ENCODE data around the gene TEKT2.

Gene TEKT2

GRCh38 chr1:36106269-36106668, 22.4 kb downstream of the TEKT2 start:
- no peak overlapping the region for H3K4me3 ChIP-seq (ENCODE audit: low read length)
- no peak for DNase-seq (ENCODE audit: low read depth)
- TF ChIP-seq CTCF (conservative IDR thresholded peaks at IDR 0.05; ENCODE audit: low read depth, low read length): no peak

GRCh38 chr1:36107394-36107793, 23.5 kb downstream of the TEKT2 start:
- no peak for DNase-seq (ENCODE audit: low read depth)
- TF ChIP-seq CTCF (conservative IDR thresholded peaks at IDR 0.05; ENCODE audit: low read depth, low read length): no peak
- H3K4me3 ChIP-seq (ENCODE audit: low read length): no peak overlapping the region

GRCh38 chr1:36108314-36108713, 24.4 kb downstream of the TEKT2 start:
- no peak overlapping the region for H3K4me3 ChIP-seq (ENCODE audit: low read length)
- no peak for DNase-seq (ENCODE audit: low read depth)
- TF ChIP-seq CTCF (conservative IDR thresholded peaks at IDR 0.05; ENCODE audit: low read depth, low read length): no peak

- H3K4me3 ChIP-seq (ENCODE audit: low read length): no peak overlapping the region
- no peak for TF ChIP-seq CTCF (conservative IDR thresholded peaks at IDR 0.05; ENCODE audit: low read depth, low read length)
- no peak for DNase-seq (ENCODE audit: low read depth)
Measured at GRCh38 chr1:36109041-36109679, 25.3 kb downstream of the TEKT2 start.

GRCh38 chr1:36111151-36111550, 27.3 kb downstream of the TEKT2 start:
- no peak for TF ChIP-seq CTCF (conservative IDR thresholded peaks at IDR 0.05; ENCODE audit: low read depth, low read length)
- DNase-seq (ENCODE audit: low read depth): no peak
- no peak overlapping the region for H3K4me3 ChIP-seq (ENCODE audit: low read length)

GRCh38 chr1:36112823-36113222, 28.9 kb downstream of the TEKT2 start:
- TF ChIP-seq CTCF (conservative IDR thresholded peaks at IDR 0.05; ENCODE audit: low read depth, low read length): no peak
- H3K4me3 ChIP-seq (ENCODE audit: low read length): no peak overlapping the region
- DNase-seq (ENCODE audit: low read depth): no peak

- no peak overlapping the region for H3K4me3 ChIP-seq (ENCODE audit: low read length)
- no peak for DNase-seq (ENCODE audit: low read depth)
- TF ChIP-seq CTCF (conservative IDR thresholded peaks at IDR 0.05; ENCODE audit: low read depth, low read length): no peak
Measured at GRCh38 chr1:36114371-36114770, 30.5 kb downstream of the TEKT2 start.

Measured in retinal pigment epithelial cell (primary cell).